Measurements from ENCODE around the gene TMEM213.

DNA sequence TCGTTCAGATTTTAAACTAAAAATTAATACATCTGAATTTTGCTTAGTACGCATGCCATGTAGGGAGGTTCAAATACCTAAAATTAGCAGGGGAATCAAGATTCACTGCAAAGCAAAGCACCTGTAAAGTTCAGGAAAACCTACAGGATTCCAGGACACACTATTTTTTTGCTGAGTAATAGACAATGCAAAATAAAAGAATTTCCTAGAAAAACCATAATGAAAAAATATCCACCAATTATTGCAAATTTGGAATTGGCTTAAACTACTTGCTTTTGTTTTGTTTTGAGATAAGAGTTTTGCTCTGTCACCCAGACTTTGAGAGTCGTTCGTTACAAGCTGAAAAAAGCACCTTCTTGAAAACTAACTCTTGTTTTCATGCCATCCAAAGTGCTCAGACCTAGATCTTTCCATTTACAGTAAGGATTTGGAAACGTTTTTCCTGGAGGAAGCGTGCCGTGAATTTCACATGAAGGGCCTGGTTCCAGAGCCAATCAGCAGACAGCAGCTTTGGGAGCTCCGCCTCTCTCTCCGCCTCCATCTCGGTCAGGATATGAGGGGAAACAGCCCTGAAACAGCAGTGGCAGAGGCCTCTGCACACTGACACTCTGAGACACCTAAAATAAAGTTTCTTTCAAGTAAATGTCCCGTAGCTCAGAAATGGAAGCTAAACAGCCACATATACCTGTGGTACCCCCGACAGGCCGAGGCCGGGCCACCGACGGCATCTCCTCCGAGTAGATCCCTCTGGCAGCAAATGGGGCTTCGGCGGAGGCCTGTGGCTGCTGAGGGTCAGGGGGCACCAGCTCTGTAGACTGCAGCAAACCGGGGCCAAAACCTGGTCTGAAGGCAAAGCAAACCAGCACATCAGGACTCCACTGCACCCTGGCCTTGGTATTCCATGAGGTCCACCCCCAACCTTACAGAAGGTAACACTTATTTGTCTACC lies 46.1 kb downstream of the TMEM213 start:
- TF ChIP-seq, protein P1, sequence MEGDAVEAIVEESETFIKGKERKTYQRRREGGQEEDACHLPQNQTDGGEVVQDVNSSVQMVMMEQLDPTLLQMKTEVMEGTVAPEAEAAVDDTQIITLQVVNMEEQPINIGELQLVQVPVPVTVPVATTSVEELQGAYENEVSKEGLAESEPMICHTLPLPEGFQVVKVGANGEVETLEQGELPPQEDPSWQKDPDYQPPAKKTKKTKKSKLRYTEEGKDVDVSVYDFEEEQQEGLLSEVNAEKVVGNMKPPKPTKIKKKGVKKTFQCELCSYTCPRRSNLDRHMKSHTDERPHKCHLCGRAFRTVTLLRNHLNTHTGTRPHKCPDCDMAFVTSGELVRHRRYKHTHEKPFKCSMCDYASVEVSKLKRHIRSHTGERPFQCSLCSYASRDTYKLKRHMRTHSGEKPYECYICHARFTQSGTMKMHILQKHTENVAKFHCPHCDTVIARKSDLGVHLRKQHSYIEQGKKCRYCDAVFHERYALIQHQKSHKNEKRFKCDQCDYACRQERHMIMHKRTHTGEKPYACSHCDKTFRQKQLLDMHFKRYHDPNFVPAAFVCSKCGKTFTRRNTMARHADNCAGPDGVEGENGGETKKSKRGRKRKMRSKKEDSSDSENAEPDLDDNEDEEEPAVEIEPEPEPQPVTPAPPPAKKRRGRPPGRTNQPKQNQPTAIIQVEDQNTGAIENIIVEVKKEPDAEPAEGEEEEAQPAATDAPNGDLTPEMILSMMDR (CRISPR knock-in tag; IDR thresholded peaks at IDR 0.05): no peak
- TF ChIP-seq, protein P2, sequence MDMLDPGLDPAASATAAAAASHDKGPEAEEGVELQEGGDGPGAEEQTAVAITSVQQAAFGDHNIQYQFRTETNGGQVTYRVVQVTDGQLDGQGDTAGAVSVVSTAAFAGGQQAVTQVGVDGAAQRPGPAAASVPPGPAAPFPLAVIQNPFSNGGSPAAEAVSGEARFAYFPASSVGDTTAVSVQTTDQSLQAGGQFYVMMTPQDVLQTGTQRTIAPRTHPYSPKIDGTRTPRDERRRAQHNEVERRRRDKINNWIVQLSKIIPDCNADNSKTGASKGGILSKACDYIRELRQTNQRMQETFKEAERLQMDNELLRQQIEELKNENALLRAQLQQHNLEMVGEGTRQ (IDR thresholded peaks at IDR 0.05; ENCODE audit: low read depth, low read length): no peak
- TF ChIP-seq, protein P2 (CRISPR knock-in tag; IDR thresholded peaks at IDR 0.05; ENCODE audit: borderline replicate concordance): no peak

All from HepG2 (cell line).